Neuronal stem cell (in vitro differentiated cells): ENCODE data around the gene GRP.

Experiments
- DNase-seq: peaks from one replicate; pipeline ENCODE4 v3.0.0-alpha.2; 2013; ENCODE audit warnings: low spot score
- H2AFZ ChIP-seq: one replicate; pipeline ENCODE4 v1.6.1; 2013; ENCODE audit warnings: mild to moderate bottlenecking, low read length, inconsistent platforms
- H2AK5ac ChIP-seq: 2 replicates; pipeline ENCODE4 v1.6.1; 2013; ENCODE audit warnings: low read depth, mild to moderate bottlenecking, inconsistent platforms, low read length, moderate library complexity, mixed read lengths
- H2BK120ac ChIP-seq: 2 replicates; pipeline ENCODE4 v1.6.1; 2013; ENCODE audit warnings: low read depth, mild to moderate bottlenecking, inconsistent platforms, low read length, moderate library complexity, mixed read lengths
- H2BK12ac ChIP-seq: one replicate; pipeline ENCODE4 v1.6.1; 2013; ENCODE audit warnings: low read length, inconsistent platforms
- H2BK15ac ChIP-seq: 2 replicates; pipeline ENCODE4 v1.6.1; 2013; ENCODE audit warnings: mild to moderate bottlenecking, low read length, inconsistent platforms, mixed read lengths
- H2BK5ac ChIP-seq: one replicate; pipeline ENCODE4 v1.6.1; 2013; ENCODE audit warnings: inconsistent platforms, mild to moderate bottlenecking, low read length, moderate library complexity
- H3K14ac ChIP-seq: one replicate; pipeline ENCODE4 v1.6.1; 2013; ENCODE audit warnings: low read length, inconsistent platforms
- H3K18ac ChIP-seq: 2 replicates; pipeline ENCODE4 v1.6.1; 2013; ENCODE audit warnings: low read length, inconsistent platforms
- H3K23ac ChIP-seq: 2 replicates; pipeline ENCODE4 v1.6.1; 2013; ENCODE audit warnings: low read depth, mild to moderate bottlenecking, mixed read lengths, low read length, inconsistent platforms; ENCODE audit not compliant: poor library complexity
- H3K27ac ChIP-seq: replicated peaks from 3 replicates; pipeline ENCODE4 v1.5.1; 2013; ENCODE audit warnings: low read length, inconsistent platforms
- H3K27me3 ChIP-seq, 3 experiments: 2 replicates each; pipeline ENCODE4 v1.6.1; 2013; ENCODE audit warnings: low read length in 3 of 3, mild to moderate bottlenecking in 2 of 3, inconsistent platforms in 1 of 3, low read depth in 1 of 3, mixed read lengths in 1 of 3, moderate library complexity in 1 of 3; ENCODE audit not compliant: control insufficient read depth in 3 of 3, insufficient read depth in 3 of 3
- H3K36me3 ChIP-seq, 2 donors: replicated peaks in 1 of 2; 2 replicates each; pipeline ENCODE4 v1.6.1; 2013; ENCODE audit warnings: low read length in 2 of 2; ENCODE audit not compliant: control insufficient read depth in 2 of 2, insufficient read depth in 2 of 2
- H3K4ac ChIP-seq: 2 replicates; pipeline ENCODE4 v1.6.1; 2013; ENCODE audit warnings: inconsistent platforms, mild to moderate bottlenecking, low read length, moderate library complexity
- H3K4me1 ChIP-seq, 2 donors: 1 replicate in 1 of 2; 2 replicates in 1 of 2; pipeline ENCODE4 v1.6.1; 2013; ENCODE audit warnings: low read length in 2 of 2, low read depth in 1 of 2; ENCODE audit not compliant: control insufficient read depth in 2 of 2, insufficient read depth in 1 of 2
- H3K4me2 ChIP-seq: one replicate; pipeline ENCODE4 v1.6.1; 2013; ENCODE audit warnings: mild to moderate bottlenecking, low read length, inconsistent platforms; ENCODE audit not compliant: insufficient read depth, poor library complexity, severe bottlenecking
- H3K4me3 ChIP-seq, 2 donors: 2 replicates each; pipeline ENCODE4 v1.5.1; 2013; ENCODE audit warnings: low read length in 2 of 2, mild to moderate bottlenecking in 2 of 2, inconsistent platforms in 1 of 2, moderate library complexity in 1 of 2
- H3K79me1 ChIP-seq: one replicate; pipeline ENCODE4 v1.6.1; 2013; ENCODE audit warnings: low read depth, mild to moderate bottlenecking, inconsistent platforms, low read length, moderate library complexity
- H3K9ac ChIP-seq: one replicate; pipeline ENCODE4 v1.6.1; 2013; ENCODE audit warnings: mild to moderate bottlenecking, low read depth, low read length, inconsistent platforms; ENCODE audit not compliant: poor library complexity
- H3K9me3 ChIP-seq, 2 donors: replicated peaks in 1 of 2; 2 replicates each; pipeline versions ENCODE3 to v1.6.1; 2013; ENCODE audit warnings: low read length in 2 of 2, mild to moderate bottlenecking in 2 of 2, inconsistent platforms in 1 of 2, low read depth in 1 of 2, mixed read lengths in 1 of 2, moderate library complexity in 1 of 2; ENCODE audit not compliant: control insufficient read depth in 2 of 2, insufficient read depth in 1 of 2
- H4K8ac ChIP-seq: one replicate; pipeline ENCODE4 v1.6.1; 2013; ENCODE audit warnings: low read depth, mild to moderate bottlenecking, inconsistent platforms, low read length, moderate library complexity
- H4K91ac ChIP-seq: one replicate; pipeline ENCODE4 v1.6.1; 2013; ENCODE audit warnings: low read length, low read depth, mild to moderate bottlenecking, inconsistent platforms; ENCODE audit not compliant: poor library complexity
- WGBS, 2 donors: extraction: QIAGEN DNeasy Blood & Tissue Kit; methylation state at CpG; one replicate each; pipeline ENCODE4 v1.1.7; 2013; ENCODE audit warnings: missing lambda C conversion rate in 2 of 2, mixed read lengths in 1 of 2; ENCODE audit not compliant: insufficient read length in 2 of 2, insufficient replicate concordance in 1 of 2; ENCODE audit errors: extremely low coverage in 2 of 2; 5-methylcytosine and 5-hydroxymethylcytosine counted together

Gene GRP

GRCh38 chr18:59228351-59228750, 8.4 kb downstream of the GRP start:
- no peak overlapping the region for H2BK5ac ChIP-seq
- peaks cover 0 to 55% (median 2%) of the 10 kb centered on the region in 3 experiments for H3K27me3 ChIP-seq
- H3K23ac ChIP-seq: no peak overlapping the region
- H4K8ac ChIP-seq: no peak overlapping the region
- H3K27ac ChIP-seq: no peak overlapping the region
- no peak overlapping the region for H3K14ac ChIP-seq
- DNase-seq: no peak
- H3K9ac ChIP-seq: no peak overlapping the region
- H2BK15ac ChIP-seq: no peak overlapping the region
- no peak overlapping the region for H3K4ac ChIP-seq
- H3K4me2 ChIP-seq: no peak overlapping the region
- H3K79me1 ChIP-seq: no peaks in the 10 kb centered on the region
- no peaks in the 10 kb centered on the region for H3K4me1 ChIP-seq
- H3K36me3 ChIP-seq: no peaks in the 10 kb centered on the region
- no CpG with 5 or more reads among the region's 1 CpG for WGBS, 2 donors
- no peak overlapping the region for H3K18ac ChIP-seq
- H2BK12ac ChIP-seq: no peak overlapping the region
- no peak overlapping the region for H2BK120ac ChIP-seq
- no peak overlapping the region for H3K4me3 ChIP-seq
- H3K9me3 ChIP-seq: no peaks in the 10 kb centered on the region
- no peak overlapping the region for H2AK5ac ChIP-seq
- H2AFZ ChIP-seq: no peak overlapping the region
- H4K91ac ChIP-seq: no peak overlapping the region

GRCh38 chr18:59229191-59229590, 9.2 kb downstream of the GRP start:
- Histone ChIP-seq H2BK12ac (no peak overlapping the region), H3K14ac (no peak overlapping the region), H3K4ac (no peak overlapping the region), H2BK15ac (no peak overlapping the region), H2BK120ac (no peak overlapping the region), H2AFZ (no peak overlapping the region), H2BK5ac (no peak overlapping the region), H3K27me3 (peaks cover 0 to 47% (median 0%) of the 10 kb centered on the region in 3 experiments), H3K18ac (no peak overlapping the region), H4K91ac (no peak overlapping the region), H3K9me3 (no peaks in the 10 kb centered on the region), H3K4me1 (no peaks in the 10 kb centered on the region), H3K79me1 (no peaks in the 10 kb centered on the region), H3K4me3 (no peak overlapping the region), H3K23ac (no peak overlapping the region), H3K9ac (no peak overlapping the region), H3K36me3 (no peaks in the 10 kb centered on the region), H4K8ac (no peak overlapping the region), H3K27ac (no peak overlapping the region), H3K4me2 (no peak overlapping the region), H2AK5ac (no peak overlapping the region)
- no peak for DNase-seq
- WGBS, 2 donors: no CpG with 5 or more reads among the region's 2 CpGs

DNA sequence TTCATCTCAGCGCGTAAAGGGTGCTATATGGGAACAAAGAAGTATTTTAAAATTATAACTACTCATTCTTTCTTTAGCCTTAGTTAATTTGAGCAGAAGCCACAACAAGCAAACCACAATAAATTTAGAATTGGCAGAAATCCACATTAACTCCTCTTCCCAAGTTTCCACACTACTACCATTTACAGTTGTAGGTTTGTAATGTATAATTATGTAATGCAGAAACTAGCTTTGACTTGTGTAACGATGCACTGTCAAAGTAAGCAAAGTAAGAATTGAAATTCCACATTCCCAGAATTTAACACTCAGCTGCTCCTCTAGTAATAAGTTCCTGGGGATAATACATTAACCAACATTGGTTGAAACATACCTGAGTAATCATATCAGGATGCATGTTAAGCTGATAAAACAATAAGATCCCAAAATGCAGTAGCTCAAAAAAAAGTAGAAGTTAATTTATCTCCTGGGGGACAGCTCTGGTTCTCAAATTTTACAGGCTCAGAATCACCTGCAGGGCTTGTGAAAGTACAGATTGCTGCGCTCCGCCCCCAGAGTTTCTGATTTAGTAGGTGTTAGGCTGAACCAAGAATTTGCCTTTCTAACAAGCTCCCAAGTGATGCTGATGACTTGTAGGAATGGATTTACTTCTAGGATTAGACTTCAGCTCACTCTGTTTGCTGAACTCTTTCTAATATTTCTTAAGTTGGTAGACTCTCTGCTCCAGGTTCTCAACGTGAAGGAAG, 9.9 kb downstream of the GRP start:
- Histone ChIP-seq H3K27ac (no peak overlapping the region), H3K4me1 (no peaks in the 10 kb centered on the region), H2BK120ac (no peak overlapping the region), H3K9ac (no peak overlapping the region), H3K4me3 (no peak overlapping the region), H3K36me3 (no peaks in the 10 kb centered on the region), H4K8ac (no peak overlapping the region), H3K4me2 (no peak overlapping the region), H3K18ac (no peak overlapping the region), H2BK5ac (no peak overlapping the region), H2BK15ac (no peak overlapping the region), H2AK5ac (no peak overlapping the region), H3K4ac (no peak overlapping the region), H3K9me3 (no peaks in the 10 kb centered on the region), H3K79me1 (no peaks in the 10 kb centered on the region), H3K27me3 (peaks cover 0 to 43% (median 0%) of the 10 kb centered on the region in 3 experiments), H4K91ac (no peak overlapping the region), H2BK12ac (no peak overlapping the region), H3K14ac (no peak overlapping the region), H2AFZ (no peak overlapping the region), H3K23ac (no peak overlapping the region)
- DNase-seq: no peak
- WGBS, 2 donors: no CpG with 5 or more reads among the region's 6 CpGs

DNA sequence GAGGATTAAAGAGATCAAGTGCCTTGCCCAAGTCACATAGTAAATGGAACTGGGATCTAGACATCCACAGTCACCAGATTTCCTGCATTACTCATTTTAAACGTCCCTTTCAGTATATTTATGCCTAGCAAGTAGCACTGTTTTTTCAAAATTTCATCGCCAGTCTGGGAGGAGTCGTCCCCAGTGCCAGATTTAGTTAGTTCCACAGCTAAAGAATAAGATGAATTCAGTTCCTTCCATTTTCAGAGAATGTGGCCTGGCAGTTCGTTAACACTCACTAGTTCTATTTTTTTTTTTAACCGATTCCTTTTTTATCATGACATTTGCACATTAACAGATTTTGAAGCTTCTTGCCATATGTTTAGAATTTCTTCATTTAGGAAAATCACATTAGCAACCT, 11.2 kb downstream of the GRP start:
- Histone ChIP-seq H2AFZ (no peak overlapping the region), H3K9ac (no peak overlapping the region), H3K23ac (no peak overlapping the region), H4K8ac (no peak overlapping the region), H2BK120ac (no peak overlapping the region), H3K79me1 (no peaks in the 10 kb centered on the region), H3K18ac (no peak overlapping the region), H3K27me3 (peaks cover 0 to 31% (median 0%) of the 10 kb centered on the region in 3 experiments), H3K4me2 (no peak overlapping the region), H3K9me3 (no peaks in the 10 kb centered on the region), H3K4me3 (no peak overlapping the region), H3K14ac (no peak overlapping the region), H2BK15ac (no peak overlapping the region), H2BK12ac (no peak overlapping the region), H2BK5ac (no peak overlapping the region), H3K27ac (no peak overlapping the region), H2AK5ac (no peak overlapping the region), H3K36me3 (no peaks in the 10 kb centered on the region), H3K4ac (no peak overlapping the region), H3K4me1 (no peaks in the 10 kb centered on the region), H4K91ac (no peak overlapping the region)
- no CpG with 5 or more reads among the region's 5 CpGs for WGBS, 2 donors
- DNase-seq: no peak
